ENCODE data around the gene DYNLT2. TPM values are rescaled to one million over a fixed set of nuclear protein-coding genes. Genes with fewer than 3 reads are reported as not detected.
A peak's percentile ranks its signal among the peaks of the same experiment; 100 is the strongest.

DYNLT2 gene
- total and polyA plus RNA-seq, 2 of the 13 experiments (the other 11 are each of a cell fraction or from before 2014, with no cell fraction given): 2.1 to 4.3 TPM

DNA sequence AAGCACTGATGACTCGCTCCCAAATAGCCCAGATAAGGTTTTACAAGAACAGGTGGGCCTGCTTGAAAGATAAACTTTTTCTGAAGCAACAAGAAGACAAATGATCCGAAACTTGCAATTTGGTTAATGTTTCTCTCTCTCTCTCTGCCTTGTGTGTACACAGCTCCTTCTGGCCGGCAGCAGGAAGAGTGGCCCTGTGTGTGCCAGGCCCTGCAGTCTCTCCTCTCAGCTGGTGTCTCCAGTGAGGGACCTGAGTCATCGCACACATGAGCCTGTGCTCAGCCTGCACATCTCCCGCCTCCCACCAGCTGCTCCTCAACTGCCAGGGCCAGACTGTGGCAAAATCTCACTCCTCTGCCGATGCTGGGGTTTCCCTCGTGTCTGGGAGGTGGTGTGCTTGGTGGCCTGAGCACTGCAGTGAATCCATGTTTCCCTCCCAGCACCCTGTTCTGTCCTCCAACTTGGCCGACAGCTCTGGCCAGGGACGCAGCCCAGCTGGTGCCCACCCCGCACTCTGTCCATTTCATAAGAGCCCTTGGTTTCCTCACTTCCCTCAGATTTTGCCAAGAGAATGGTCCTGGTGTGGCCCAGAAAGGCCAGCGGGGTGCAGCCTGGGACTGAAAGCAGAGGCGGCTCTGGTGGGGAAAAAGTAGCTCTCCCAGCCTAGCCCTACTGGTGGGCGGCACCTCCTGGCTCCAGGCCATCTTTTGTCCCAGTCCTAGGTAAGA, 49.5 kb upstream of the DYNLT2 start (continued):
- TF ChIP-seq ZBTB40 (IDR thresholded peaks at IDR 0.05) (no peak), ZBTB40 (CRISPR knock-in tag; IDR thresholded peaks at IDR 0.05) (peak; percentile 12; the same call in 1 of the 2 replicates), TBL1XR1 (IDR thresholded peaks at IDR 0.05; ENCODE audit: borderline replicate concordance, low read length, partially characterized antibody) (no peak), FOXP1 (IDR thresholded peaks at IDR 0.05) (no peak), FOXP1 (CRISPR knock-in tag; IDR thresholded peaks at IDR 0.05) (peak; percentile 75), ZNF775 (CRISPR knock-in tag; IDR thresholded peaks at IDR 0.05; ENCODE audit: borderline replicate concordance) (0 out of 2 replicates have a peak, but pooled peaks have one; percentile 61), FIP1L1 (IDR thresholded peaks at IDR 0.05; ENCODE audit: borderline replicate concordance, insufficient read depth, low read depth, low read length) (no peak), DNMT3B (CRISPR knock-in tag; conservative IDR thresholded peaks at IDR 0.05) (no peak; the same call in 1 of the 2 replicates), HNF1B (CRISPR knock-in tag; IDR thresholded peaks at IDR 0.05) (peak; percentile 77; the same call in 1 of the 2 replicates), PITX1 (CRISPR knock-in tag; IDR thresholded peaks at IDR 0.05) (peak; percentile 56; the same call in 1 of the 2 replicates), IRX3 (CRISPR knock-in tag; IDR thresholded peaks at IDR 0.05; ENCODE audit: borderline replicate concordance, low read depth) (no peak), ZNF17 (CRISPR knock-in tag; IDR thresholded peaks at IDR 0.05) (no peak), RXRA (CRISPR knock-in tag; IDR thresholded peaks at IDR 0.05) (peak; percentile 66), TSC22D2 (CRISPR knock-in tag; IDR thresholded peaks at IDR 0.05; ENCODE audit: borderline replicate concordance) (no peak), MED1 (CRISPR knock-in tag; IDR thresholded peaks at IDR 0.05) (peak; percentile 78)
- TF ChIP-seq, protein P1, sequence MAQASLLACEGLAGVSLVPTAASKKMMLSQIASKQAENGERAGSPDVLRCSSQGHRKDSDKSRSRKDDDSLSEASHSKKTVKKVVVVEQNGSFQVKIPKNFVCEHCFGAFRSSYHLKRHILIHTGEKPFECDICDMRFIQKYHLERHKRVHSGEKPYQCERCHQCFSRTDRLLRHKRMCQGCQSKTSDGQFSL (CRISPR knock-in tag; IDR thresholded peaks at IDR 0.05): no peak

All from HepG2 (cell line).